Measurements from ENCODE around the gene INAFM2. TPM values are rescaled to one million over a fixed set of nuclear protein-coding genes. Genes with fewer than 3 reads are reported as not detected.

INAFM2 gene
- total and polyA plus RNA-seq, 4 donors = 3.3 to 5.7 (median 4.4) TPM

DNA sequence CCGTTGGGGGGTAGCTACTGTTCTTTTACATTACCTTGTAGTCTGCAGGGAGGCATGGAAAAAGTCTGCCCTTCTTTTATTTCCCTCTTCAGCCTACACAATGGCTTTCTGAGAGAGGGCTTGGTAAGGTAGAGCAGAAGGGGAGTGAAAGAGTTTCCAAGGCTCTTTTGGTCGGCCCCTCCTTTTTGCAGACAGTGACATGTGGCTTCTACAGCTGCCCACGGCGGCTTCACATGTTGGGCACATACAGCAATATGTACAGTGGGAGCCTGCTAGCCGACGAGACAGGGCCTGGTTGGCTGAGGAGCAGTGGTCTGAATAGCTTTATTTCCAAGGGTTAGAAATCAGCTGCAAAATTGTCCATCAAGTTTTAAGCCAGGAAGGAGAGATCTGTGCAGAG, 4.0 kb downstream of the INAFM2 start:
- peaks cover 0 to 11% (median 6%) of the 10 kb centered on the region in 4 donors for H3K4me1 ChIP-seq (ENCODE audit: control insufficient read depth in 4 of 4, insufficient read depth in 4 of 4, low read length in 3 of 4)
- 78% methylated on average over 6 of the region's 6 CpGs for WGBS
- H3K9me3 ChIP-seq (ENCODE audit: control insufficient read depth in 4 of 4, low read length in 3 of 4) = no peaks in the 10 kb centered on the region
- no peak overlapping the region for H3K27ac ChIP-seq (ENCODE audit: low read depth in 1 of 2, low read length in 2 of 2)
- H3K36me3 ChIP-seq (ENCODE audit: control insufficient read depth in 4 of 4, insufficient read depth in 3 of 4, low read depth in 1 of 4, low read length in 3 of 4) = peaks cover 0 to 1% (median 0%) of the 10 kb centered on the region in 4 donors
- no peak overlapping the region for H3K9ac ChIP-seq (ENCODE audit: low read depth in 1 of 2, low read length in 2 of 2)
- no peak for DNase-seq (ENCODE audit: low spot score)
- no peaks in the 10 kb centered on the region for H3K27me3 ChIP-seq (ENCODE audit: control insufficient read depth in 4 of 4, insufficient read depth in 4 of 4, low read length in 3 of 4)
- no peak overlapping the region for H3K4me3 ChIP-seq (ENCODE audit: low read depth in 1 of 3, low read length in 3 of 3)
- TF ChIP-seq RAD21 (IDR thresholded peaks at IDR 0.05) (no peak), RXRA (IDR thresholded peaks at IDR 0.05) (no peak), TAF1 (conservative IDR thresholded peaks at IDR 0.05) (no peak), JUND (IDR thresholded peaks at IDR 0.05) (no peak), YY1 (IDR thresholded peaks at IDR 0.05) (no peak)
- TF ChIP-seq, protein P1, sequence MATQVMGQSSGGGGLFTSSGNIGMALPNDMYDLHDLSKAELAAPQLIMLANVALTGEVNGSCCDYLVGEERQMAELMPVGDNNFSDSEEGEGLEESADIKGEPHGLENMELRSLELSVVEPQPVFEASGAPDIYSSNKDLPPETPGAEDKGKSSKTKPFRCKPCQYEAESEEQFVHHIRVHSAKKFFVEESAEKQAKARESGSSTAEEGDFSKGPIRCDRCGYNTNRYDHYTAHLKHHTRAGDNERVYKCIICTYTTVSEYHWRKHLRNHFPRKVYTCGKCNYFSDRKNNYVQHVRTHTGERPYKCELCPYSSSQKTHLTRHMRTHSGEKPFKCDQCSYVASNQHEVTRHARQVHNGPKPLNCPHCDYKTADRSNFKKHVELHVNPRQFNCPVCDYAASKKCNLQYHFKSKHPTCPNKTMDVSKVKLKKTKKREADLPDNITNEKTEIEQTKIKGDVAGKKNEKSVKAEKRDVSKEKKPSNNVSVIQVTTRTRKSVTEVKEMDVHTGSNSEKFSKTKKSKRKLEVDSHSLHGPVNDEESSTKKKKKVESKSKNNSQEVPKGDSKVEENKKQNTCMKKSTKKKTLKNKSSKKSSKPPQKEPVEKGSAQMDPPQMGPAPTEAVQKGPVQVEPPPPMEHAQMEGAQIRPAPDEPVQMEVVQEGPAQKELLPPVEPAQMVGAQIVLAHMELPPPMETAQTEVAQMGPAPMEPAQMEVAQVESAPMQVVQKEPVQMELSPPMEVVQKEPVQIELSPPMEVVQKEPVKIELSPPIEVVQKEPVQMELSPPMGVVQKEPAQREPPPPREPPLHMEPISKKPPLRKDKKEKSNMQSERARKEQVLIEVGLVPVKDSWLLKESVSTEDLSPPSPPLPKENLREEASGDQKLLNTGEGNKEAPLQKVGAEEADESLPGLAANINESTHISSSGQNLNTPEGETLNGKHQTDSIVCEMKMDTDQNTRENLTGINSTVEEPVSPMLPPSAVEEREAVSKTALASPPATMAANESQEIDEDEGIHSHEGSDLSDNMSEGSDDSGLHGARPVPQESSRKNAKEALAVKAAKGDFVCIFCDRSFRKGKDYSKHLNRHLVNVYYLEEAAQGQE (IDR thresholded peaks at IDR 0.05) = no peak

DNA sequence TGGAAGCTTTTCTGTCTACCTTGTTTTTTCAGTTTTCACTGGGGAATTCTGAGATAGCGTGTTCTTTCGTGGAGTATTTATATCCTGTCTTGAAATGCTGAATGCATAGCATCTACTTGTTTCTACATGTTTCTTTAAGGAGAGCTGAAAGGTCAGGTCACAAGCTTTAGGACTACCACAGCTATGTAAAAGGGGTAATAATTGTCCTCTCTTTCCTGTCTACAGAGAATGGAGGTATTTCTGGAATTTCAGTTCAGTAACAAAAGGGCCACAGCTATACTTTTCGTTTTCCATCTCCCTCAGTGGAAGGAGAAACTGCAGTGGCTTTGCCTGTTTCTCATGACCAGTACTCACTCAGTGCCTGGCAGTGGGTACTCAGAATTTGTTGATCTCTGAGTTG, 4.7 kb downstream of the INAFM2 start:
- WGBS = 75% methylated on average over 3 of the region's 3 CpGs
- TF ChIP-seq TAF1 (conservative IDR thresholded peaks at IDR 0.05) (no peak), HNF4G (IDR thresholded peaks at IDR 0.05) (no peak), RAD21 (IDR thresholded peaks at IDR 0.05) (no peak), RXRA (IDR thresholded peaks at IDR 0.05) (no peak), HNF4A (conservative IDR thresholded peaks at IDR 0.05) (no peak), NR2F2 (IDR thresholded peaks at IDR 0.05) (no peak), FOXA1 (IDR thresholded peaks at IDR 0.05) (no peak), GABPA (IDR thresholded peaks at IDR 0.05 in 1 of 2, conservative IDR thresholded peaks at IDR 0.05 in 1 of 2) (no peak), FOXA2 (IDR thresholded peaks at IDR 0.05) (no peak), SP1 (IDR thresholded peaks at IDR 0.05) (no peak), YY1 (IDR thresholded peaks at IDR 0.05) (no peak), EGR1 (IDR thresholded peaks at IDR 0.05; ENCODE audit: low read depth in 2 of 2) (no peak), JUND (IDR thresholded peaks at IDR 0.05) (no peak)
- TF ChIP-seq, protein P2, sequence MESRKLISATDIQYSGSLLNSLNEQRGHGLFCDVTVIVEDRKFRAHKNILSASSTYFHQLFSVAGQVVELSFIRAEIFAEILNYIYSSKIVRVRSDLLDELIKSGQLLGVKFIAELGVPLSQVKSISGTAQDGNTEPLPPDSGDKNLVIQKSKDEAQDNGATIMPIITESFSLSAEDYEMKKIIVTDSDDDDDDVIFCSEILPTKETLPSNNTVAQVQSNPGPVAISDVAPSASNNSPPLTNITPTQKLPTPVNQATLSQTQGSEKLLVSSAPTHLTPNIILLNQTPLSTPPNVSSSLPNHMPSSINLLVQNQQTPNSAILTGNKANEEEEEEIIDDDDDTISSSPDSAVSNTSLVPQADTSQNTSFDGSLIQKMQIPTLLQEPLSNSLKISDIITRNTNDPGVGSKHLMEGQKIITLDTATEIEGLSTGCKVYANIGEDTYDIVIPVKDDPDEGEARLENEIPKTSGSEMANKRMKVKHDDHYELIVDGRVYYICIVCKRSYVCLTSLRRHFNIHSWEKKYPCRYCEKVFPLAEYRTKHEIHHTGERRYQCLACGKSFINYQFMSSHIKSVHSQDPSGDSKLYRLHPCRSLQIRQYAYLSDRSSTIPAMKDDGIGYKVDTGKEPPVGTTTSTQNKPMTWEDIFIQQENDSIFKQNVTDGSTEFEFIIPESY (IDR thresholded peaks at IDR 0.05) = no peak
- TF ChIP-seq, protein P3, sequence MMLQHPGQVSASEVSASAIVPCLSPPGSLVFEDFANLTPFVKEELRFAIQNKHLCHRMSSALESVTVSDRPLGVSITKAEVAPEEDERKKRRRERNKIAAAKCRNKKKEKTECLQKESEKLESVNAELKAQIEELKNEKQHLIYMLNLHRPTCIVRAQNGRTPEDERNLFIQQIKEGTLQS (IDR thresholded peaks at IDR 0.05) = no peak
- TF ChIP-seq, protein P1 (IDR thresholded peaks at IDR 0.05) = no peak
- TF ChIP-seq, protein P4, sequence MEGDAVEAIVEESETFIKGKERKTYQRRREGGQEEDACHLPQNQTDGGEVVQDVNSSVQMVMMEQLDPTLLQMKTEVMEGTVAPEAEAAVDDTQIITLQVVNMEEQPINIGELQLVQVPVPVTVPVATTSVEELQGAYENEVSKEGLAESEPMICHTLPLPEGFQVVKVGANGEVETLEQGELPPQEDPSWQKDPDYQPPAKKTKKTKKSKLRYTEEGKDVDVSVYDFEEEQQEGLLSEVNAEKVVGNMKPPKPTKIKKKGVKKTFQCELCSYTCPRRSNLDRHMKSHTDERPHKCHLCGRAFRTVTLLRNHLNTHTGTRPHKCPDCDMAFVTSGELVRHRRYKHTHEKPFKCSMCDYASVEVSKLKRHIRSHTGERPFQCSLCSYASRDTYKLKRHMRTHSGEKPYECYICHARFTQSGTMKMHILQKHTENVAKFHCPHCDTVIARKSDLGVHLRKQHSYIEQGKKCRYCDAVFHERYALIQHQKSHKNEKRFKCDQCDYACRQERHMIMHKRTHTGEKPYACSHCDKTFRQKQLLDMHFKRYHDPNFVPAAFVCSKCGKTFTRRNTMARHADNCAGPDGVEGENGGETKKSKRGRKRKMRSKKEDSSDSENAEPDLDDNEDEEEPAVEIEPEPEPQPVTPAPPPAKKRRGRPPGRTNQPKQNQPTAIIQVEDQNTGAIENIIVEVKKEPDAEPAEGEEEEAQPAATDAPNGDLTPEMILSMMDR (IDR thresholded peaks at IDR 0.05; ENCODE audit: low read depth, low read length, missing input control) = no peak
- TF ChIP-seq, protein P5, sequence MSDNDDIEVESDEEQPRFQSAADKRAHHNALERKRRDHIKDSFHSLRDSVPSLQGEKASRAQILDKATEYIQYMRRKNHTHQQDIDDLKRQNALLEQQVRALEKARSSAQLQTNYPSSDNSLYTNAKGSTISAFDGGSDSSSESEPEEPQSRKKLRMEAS (IDR thresholded peaks at IDR 0.05) = no peak
- H3K4me3 ChIP-seq (ENCODE audit: low read depth in 1 of 3, low read length in 3 of 3) = no peak overlapping the region
- peaks cover 0 to 7% (median 3%) of the 10 kb centered on the region in 4 donors for H3K4me1 ChIP-seq (ENCODE audit: control insufficient read depth in 4 of 4, insufficient read depth in 4 of 4, low read length in 3 of 4)
- H3K27ac ChIP-seq (ENCODE audit: low read depth in 1 of 2, low read length in 2 of 2) = no peak overlapping the region
- no peaks in the 10 kb centered on the region for H3K27me3 ChIP-seq (ENCODE audit: control insufficient read depth in 4 of 4, insufficient read depth in 4 of 4, low read length in 3 of 4)
- no peaks in the 10 kb centered on the region for H3K9me3 ChIP-seq (ENCODE audit: control insufficient read depth in 4 of 4, low read length in 3 of 4)
- H3K36me3 ChIP-seq (ENCODE audit: control insufficient read depth in 4 of 4, insufficient read depth in 3 of 4, low read depth in 1 of 4, low read length in 3 of 4) = peaks cover 0 to 1% (median 0%) of the 10 kb centered on the region in 4 donors
- DNase-seq (ENCODE audit: low spot score) = no peak
- H3K9ac ChIP-seq (ENCODE audit: low read depth in 1 of 2, low read length in 2 of 2) = no peak overlapping the region

Measured in liver (tissue), 9 donors.